H9 (cell line): ENCODE measurements around the gene GPC6. TPM values are rescaled to one million over a fixed set of nuclear protein-coding genes. Genes with fewer than 3 reads are reported as not detected.

Source experiments
- DNase-seq: peaks from one replicate; pipeline ENCODE4 v3.0.0-alpha.2; 2017
- H2AFZ ChIP-seq: one replicate; pipeline ENCODE4 v1.6.1; 2013; ENCODE audit warnings: mild to moderate bottlenecking, low read length, control low read depth, moderate library complexity
- H2AK5ac ChIP-seq: 2 replicates; pipeline ENCODE4 v1.6.1; 2013; ENCODE audit warnings: low read length, control low read depth, mixed read lengths; ENCODE audit not compliant: insufficient read length
- H2BK120ac ChIP-seq: one replicate; pipeline ENCODE4 v1.6.1; 2013; ENCODE audit warnings: low read depth, mild to moderate bottlenecking, low read length, control low read depth, inconsistent platforms; ENCODE audit not compliant: poor library complexity, severe bottlenecking
- H2BK12ac ChIP-seq: 2 replicates; pipeline ENCODE4 v1.6.1; 2013; ENCODE audit warnings: low read length, control low read depth, mixed read lengths, low read depth; ENCODE audit not compliant: insufficient read length
- H2BK15ac ChIP-seq: 2 replicates; pipeline ENCODE4 v1.6.1; 2013; ENCODE audit warnings: low read depth, low read length, control low read depth
- H2BK20ac ChIP-seq: one replicate; pipeline ENCODE4 v1.6.1; 2013; ENCODE audit warnings: low read depth, mild to moderate bottlenecking, low read length, control low read depth, inconsistent platforms; ENCODE audit not compliant: poor library complexity, severe bottlenecking
- H2BK5ac ChIP-seq: 2 replicates; pipeline ENCODE4 v1.6.1; 2013; ENCODE audit warnings: low read length, control low read depth, mixed read lengths; ENCODE audit not compliant: insufficient read length
- H3K14ac ChIP-seq: 2 replicates; pipeline ENCODE4 v1.6.1; 2013; ENCODE audit warnings: low read length, control low read depth; ENCODE audit not compliant: insufficient read depth
- H3K18ac ChIP-seq: 2 replicates; pipeline ENCODE4 v1.6.1; 2013; ENCODE audit warnings: low read depth, mild to moderate bottlenecking, mixed read lengths, low read length, control low read depth; ENCODE audit not compliant: insufficient read length
- H3K23ac ChIP-seq: 2 replicates; pipeline ENCODE4 v1.6.1; 2013; ENCODE audit warnings: low read length, control low read depth, mixed read lengths, low read depth; ENCODE audit not compliant: insufficient read length
- H3K23me2 ChIP-seq: 2 replicates; pipeline ENCODE4 v1.6.1; 2013; ENCODE audit warnings: low read depth, mild to moderate bottlenecking, mixed read lengths, low read length, control low read depth; ENCODE audit not compliant: insufficient read length, poor library complexity, severe bottlenecking
- H3K27ac ChIP-seq: 2 replicates; pipeline ENCODE4 v1.5.1; 2013; ENCODE audit warnings: low read length, control low read depth, mixed read lengths, low read depth; ENCODE audit not compliant: insufficient read length
- H3K27me3 ChIP-seq: 2 replicates; pipeline ENCODE4 v1.6.1; 2013; ENCODE audit warnings: low read length, control low read depth, inconsistent platforms; ENCODE audit not compliant: insufficient read depth
- H3K4ac ChIP-seq: 2 replicates; pipeline ENCODE4 v1.6.1; 2013; ENCODE audit warnings: low read depth, mild to moderate bottlenecking, control low read depth, inconsistent platforms, low read length, moderate library complexity
- H3K4me1 ChIP-seq: 2 replicates; pipeline ENCODE4 v1.6.1; 2013; ENCODE audit warnings: low read length, control low read depth, inconsistent platforms; ENCODE audit not compliant: insufficient read depth
- H3K4me2 ChIP-seq: 2 replicates; pipeline ENCODE4 v1.6.1; 2013; ENCODE audit warnings: low read length, control low read depth, mixed read lengths; ENCODE audit not compliant: insufficient read length, insufficient read depth
- H3K56ac ChIP-seq: 2 replicates; pipeline ENCODE4 v1.6.1; 2013; ENCODE audit warnings: low read depth, mild to moderate bottlenecking, mixed read lengths, low read length, control low read depth; ENCODE audit not compliant: insufficient read length
- H3K79me1 ChIP-seq: 2 replicates; pipeline ENCODE4 v1.6.1; 2013; ENCODE audit warnings: low read depth, mild to moderate bottlenecking, moderate library complexity, low read length, control low read depth, inconsistent platforms; ENCODE audit not compliant: insufficient read depth, poor library complexity, severe bottlenecking
- H3K79me2 ChIP-seq: 2 replicates; pipeline ENCODE4 v1.6.1; 2013; ENCODE audit warnings: low read length, control low read depth, inconsistent platforms; ENCODE audit not compliant: insufficient read depth
- H3K9ac ChIP-seq: 2 replicates; pipeline ENCODE4 v1.6.1; 2013; ENCODE audit warnings: low read length, control low read depth, mixed read lengths; ENCODE audit not compliant: insufficient read length; ENCODE audit errors: extremely low read depth
- H3K9me3 ChIP-seq: one replicate; pipeline ENCODE4 v1.6.1; 2013; ENCODE audit warnings: low read depth, low read length, inconsistent platforms; ENCODE audit not compliant: control insufficient read depth
- H3T11ph ChIP-seq: one replicate; pipeline ENCODE4 v1.6.1; 2013; ENCODE audit warnings: mild to moderate bottlenecking, low read length, control low read depth, inconsistent platforms
- H4K20me1 ChIP-seq: one replicate; pipeline ENCODE4 v1.6.1; 2013; ENCODE audit not compliant: control insufficient read depth, insufficient read length, insufficient read depth
- H4K5ac ChIP-seq: 2 replicates; pipeline ENCODE4 v1.6.1; 2013; ENCODE audit warnings: low read depth, mild to moderate bottlenecking, mixed read lengths, low read length, control low read depth; ENCODE audit not compliant: insufficient read length
- H4K8ac ChIP-seq: replicated peaks from 2 replicates; pipeline ENCODE4 v1.6.1; 2013; ENCODE audit warnings: low read length, control low read depth, mixed read lengths, low read depth; ENCODE audit not compliant: insufficient read length
- H4K91ac ChIP-seq: 2 replicates; pipeline ENCODE4 v1.6.1; 2013; ENCODE audit warnings: low read depth, mild to moderate bottlenecking, moderate library complexity, mixed read lengths, low read length, control low read depth; ENCODE audit not compliant: insufficient read length
- H3K27ac Mint-ChIP-seq, 3 experiments: 2 replicates in 2 of 3; 3 replicates in 1 of 3; pipeline ENCODE4 v1.8.0; 2020 to 2021; ENCODE audit warnings: mixed read lengths in 3 of 3, mild to moderate bottlenecking in 1 of 3, moderate library complexity in 1 of 3
- H3K27me3 Mint-ChIP-seq: 2 replicates; pipeline ENCODE4 v1.8.0; 2021; ENCODE audit warnings: low read depth, mild to moderate bottlenecking, moderate library complexity, mixed read lengths
- H3K36me3 Mint-ChIP-seq, 3 experiments: 2 replicates in 2 of 3; 3 replicates in 1 of 3; pipeline ENCODE4 v1.8.0; 2020 to 2021; ENCODE audit warnings: low read depth in 3 of 3, mixed read lengths in 3 of 3; ENCODE audit not compliant: insufficient read depth in 1 of 3
- H3K4me1 Mint-ChIP-seq, 2 experiments: 2 replicates each; pipeline ENCODE4 v1.8.0; 2020; ENCODE audit warnings: mixed read lengths in 2 of 2
- H3K4me3 Mint-ChIP-seq, 2 experiments: 2 replicates in 1 of 2; 3 replicates in 1 of 2; pipeline ENCODE4 v1.8.0; 2020 to 2021; ENCODE audit warnings: mild to moderate bottlenecking in 2 of 2, mixed read lengths in 2 of 2, moderate library complexity in 1 of 2
- H3K9me3 Mint-ChIP-seq, 2 experiments: 2 replicates in 1 of 2; 3 replicates in 1 of 2; pipeline ENCODE4 v1.8.0; 2020; ENCODE audit warnings: mild to moderate bottlenecking in 2 of 2, mixed read lengths in 2 of 2, moderate library complexity in 1 of 2
- WGBS: extraction: QIAGEN DNeasy Blood & Tissue Kit; methylation state at CpG from one replicate; pipeline ENCODE4 v1.1.7; 2013; ENCODE audit warnings: missing lambda C conversion rate, low lambda C conversion rate, mixed read lengths; ENCODE audit not compliant: insufficient read length; ENCODE audit errors: extremely low coverage; 5-methylcytosine and 5-hydroxymethylcytosine counted together
- total RNA-seq: library from RNA; stranded (reverse); gene quantifications from 2 replicates; pipeline ENCODE4 v1.2.1, GENCODE V29; 2021
- TF ChIP-seq, protein P1 (sequence below): fragments of 200-600 bp; sonication (generic); conservative IDR thresholded peaks from 3 replicates; pipeline ENCODE4 v1.8.0; 2021; ENCODE audit warnings: antibody characterized with exemption, mild to moderate bottlenecking

GPC6 gene
- total RNA-seq, 1 experiment from 2014 or later: 15.6 TPM

DNA sequence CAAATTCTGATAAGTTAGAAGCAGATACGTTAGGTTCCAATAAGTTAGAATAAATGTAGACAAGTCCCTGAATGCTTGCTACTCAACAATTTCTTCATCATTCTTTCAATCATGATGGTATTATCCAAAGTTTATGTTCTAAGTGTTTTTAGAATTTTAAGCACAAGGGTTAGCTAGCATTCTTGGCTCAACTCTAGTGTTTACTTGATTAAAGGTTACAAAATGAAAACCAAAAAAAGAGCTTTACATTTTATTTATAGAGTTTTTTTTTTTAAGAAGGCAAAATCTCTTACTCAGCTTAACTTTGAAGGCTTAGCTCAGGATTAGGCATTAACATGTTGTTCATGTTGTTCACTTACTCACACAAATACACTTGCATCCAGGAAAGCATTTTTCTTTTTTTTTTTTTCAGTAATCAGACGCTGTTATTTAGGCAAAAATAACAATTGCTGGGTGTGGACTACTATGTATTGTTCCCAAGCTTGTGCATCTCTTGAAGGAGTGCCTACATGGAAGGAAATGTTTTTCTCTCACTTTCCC is 832.3 kb downstream of the GPC6 start:
- no peak overlapping the region for H2BK15ac ChIP-seq
- H4K91ac ChIP-seq: no peak overlapping the region
- H3K79me1 ChIP-seq: no peaks in the 10 kb centered on the region
- H3K4ac ChIP-seq: no peak overlapping the region
- no peak overlapping the region for H3K9ac ChIP-seq
- H3K4me1 ChIP-seq: no peaks in the 10 kb centered on the region
- H4K8ac ChIP-seq: no peak overlapping the region
- H3K4me2 ChIP-seq: no peak overlapping the region
- H3K23ac ChIP-seq: no peak overlapping the region
- H3K23me2 ChIP-seq: no peaks in the 10 kb centered on the region
- no CpG with 5 or more reads among the region's 2 CpGs for WGBS
- no peaks in the 10 kb centered on the region for H3K9me3 ChIP-seq
- H3K56ac ChIP-seq: no peak overlapping the region
- H3K9me3 Mint-ChIP-seq: no peaks in the 10 kb centered on the region
- no peak overlapping the region for H3K14ac ChIP-seq
- H3K27ac Mint-ChIP-seq: no peak overlapping the region
- H2BK20ac ChIP-seq: no peak overlapping the region
- H2AFZ ChIP-seq: no peak overlapping the region
- H3K4me1 Mint-ChIP-seq: no peaks in the 10 kb centered on the region
- H2BK12ac ChIP-seq: no peak overlapping the region
- no peak overlapping the region for H2AK5ac ChIP-seq
- H3K27ac ChIP-seq: no peak overlapping the region
- no peaks in the 10 kb centered on the region for H3K36me3 Mint-ChIP-seq
- TF ChIP-seq, protein P1, sequence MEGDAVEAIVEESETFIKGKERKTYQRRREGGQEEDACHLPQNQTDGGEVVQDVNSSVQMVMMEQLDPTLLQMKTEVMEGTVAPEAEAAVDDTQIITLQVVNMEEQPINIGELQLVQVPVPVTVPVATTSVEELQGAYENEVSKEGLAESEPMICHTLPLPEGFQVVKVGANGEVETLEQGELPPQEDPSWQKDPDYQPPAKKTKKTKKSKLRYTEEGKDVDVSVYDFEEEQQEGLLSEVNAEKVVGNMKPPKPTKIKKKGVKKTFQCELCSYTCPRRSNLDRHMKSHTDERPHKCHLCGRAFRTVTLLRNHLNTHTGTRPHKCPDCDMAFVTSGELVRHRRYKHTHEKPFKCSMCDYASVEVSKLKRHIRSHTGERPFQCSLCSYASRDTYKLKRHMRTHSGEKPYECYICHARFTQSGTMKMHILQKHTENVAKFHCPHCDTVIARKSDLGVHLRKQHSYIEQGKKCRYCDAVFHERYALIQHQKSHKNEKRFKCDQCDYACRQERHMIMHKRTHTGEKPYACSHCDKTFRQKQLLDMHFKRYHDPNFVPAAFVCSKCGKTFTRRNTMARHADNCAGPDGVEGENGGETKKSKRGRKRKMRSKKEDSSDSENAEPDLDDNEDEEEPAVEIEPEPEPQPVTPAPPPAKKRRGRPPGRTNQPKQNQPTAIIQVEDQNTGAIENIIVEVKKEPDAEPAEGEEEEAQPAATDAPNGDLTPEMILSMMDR: no peak
- H4K20me1 ChIP-seq: no peaks in the 10 kb centered on the region
- no peaks in the 10 kb centered on the region for H3K27me3 Mint-ChIP-seq
- H3K27me3 ChIP-seq: no peaks in the 10 kb centered on the region
- no peak overlapping the region for H3K18ac ChIP-seq
- no peak overlapping the region for H2BK120ac ChIP-seq
- no peak overlapping the region for H2BK5ac ChIP-seq
- no peak overlapping the region for H3T11ph ChIP-seq
- no peak overlapping the region for H3K4me3 Mint-ChIP-seq
- H3K79me2 ChIP-seq: no peaks in the 10 kb centered on the region
- no peak for DNase-seq
- H4K5ac ChIP-seq: no peak overlapping the region
